22Rv1 (cell line): ENCODE results near the gene BCL2L11.

ENCODE experiments used
- H3K27ac ChIP-seq: fragments of 450-650 bp; 2 replicates; pipeline ENCODE4 v1.5.1; 2017
- CTCF ChIP-seq: fragments of 450-650 bp; IDR thresholded peaks from 2 replicates; pipeline ENCODE4 v1.5.1; 2017; ENCODE audit warnings: mild to moderate bottlenecking
- ZFX ChIP-seq: fragments of 450-650 bp; IDR thresholded peaks from 2 replicates; pipeline ENCODE4 v1.6.1; 2017; ENCODE audit warnings: antibody characterized with exemption, borderline replicate concordance

BCL2L11 gene

GRCh38 chr2:111108745-111109271, 11.9 kb upstream of the BCL2L11 start:
- TF ChIP-seq CTCF (no peak), ZFX (no peak)
- H3K27ac ChIP-seq, result no peak overlapping the region

- no peak overlapping the region for H3K27ac ChIP-seq
- TF ChIP-seq ZFX (no peak), CTCF (no peak)
Measured at GRCh38 chr2:111111101-111111755, 9.5 kb upstream of the BCL2L11 start.

GRCh38 chr2:111113838-111114237, 6.9 kb upstream of the BCL2L11 start:
- TF ChIP-seq CTCF, result no peak
- H3K27ac ChIP-seq, result no peak overlapping the region

- H3K27ac ChIP-seq, result no peak overlapping the region
- TF ChIP-seq CTCF, result no peak
- no peak for TF ChIP-seq ZFX
Measured at GRCh38 chr2:111116011-111116746, 4.5 kb upstream of the BCL2L11 start.

- peak; percentile 89 for TF ChIP-seq CTCF
- no peak for TF ChIP-seq ZFX
- H3K27ac ChIP-seq, result no peak overlapping the region
Measured at GRCh38 chr2:111116843-111117597, 3.7 kb upstream of the BCL2L11 start.

GRCh38 chr2:111117598-111118480, 2.9 kb upstream of the BCL2L11 start:
- no peak overlapping the region for H3K27ac ChIP-seq
- TF ChIP-seq ZFX, result no peak
- no peak for TF ChIP-seq CTCF
